Neural cell (in vitro differentiated cells): ENCODE data around the gene NDOR1. TPM values are rescaled to one million over a fixed set of nuclear protein-coding genes. Genes with fewer than 3 reads are reported as not detected.

ENCODE experiments used
- H2AFZ ChIP-seq: fragments of 200-600, 300-800 bp; sonication (generic), shearing (Covaris generic); 2 replicates; pipeline ENCODE4 v1.6.0; 2014; ENCODE audit warnings: low read depth, mild to moderate bottlenecking, antibody characterized with exemption, low read length, moderate library complexity
- H3F3A ChIP-seq: fragments of 200-600 bp; shearing (Covaris generic); 2 replicates; pipeline ENCODE4 v1.6.1; 2016; ENCODE audit warnings: mild to moderate bottlenecking, moderate library complexity, mixed read lengths, antibody characterized with exemption, low read length; ENCODE audit not compliant: insufficient read depth, poor library complexity, severe bottlenecking
- H3K27ac ChIP-seq: fragments of 200-600, 300-800 bp; sonication (generic), shearing (Covaris generic); 2 replicates; pipeline ENCODE4 v1.5.1; 2014; ENCODE audit warnings: mild to moderate bottlenecking, low read length, moderate library complexity
- H3K27me3 ChIP-seq: fragments of 300-800, 200-600 bp; sonication (generic), shearing (Covaris generic); 2 replicates; pipeline ENCODE4 v1.6.0; 2014; ENCODE audit warnings: mild to moderate bottlenecking, low read depth, low read length, moderate library complexity; ENCODE audit not compliant: insufficient read depth
- H3K36me3 ChIP-seq: fragments of 300-800, 200-600 bp; sonication (generic), shearing (Covaris generic); 2 replicates; pipeline ENCODE4 v1.5.1; 2014; ENCODE audit warnings: mild to moderate bottlenecking, antibody characterized with exemption, low read length, moderate library complexity; ENCODE audit not compliant: insufficient read depth
- H3K4me2 ChIP-seq: fragments of 300-800, 200-600 bp; sonication (generic), shearing (Covaris generic); 2 replicates; pipeline ENCODE4 v1.6.0; 2014; ENCODE audit warnings: mild to moderate bottlenecking, low read length
- H3K4me3 ChIP-seq: fragments of 300-800, 200-600 bp; sonication (generic), shearing (Covaris generic); 2 replicates; pipeline ENCODE4 v1.5.1; 2014; ENCODE audit warnings: mild to moderate bottlenecking, low read length, moderate library complexity
- H3K79me2 ChIP-seq: fragments of 200-600 bp; shearing (Covaris generic); replicated peaks from 2 replicates; pipeline ENCODE4 v1.6.0; 2014; ENCODE audit warnings: mild to moderate bottlenecking, low read length, moderate library complexity; ENCODE audit not compliant: insufficient read depth
- H3K9ac ChIP-seq: fragments of 300-800, 200-600 bp; sonication (generic), shearing (Covaris generic); 2 replicates; pipeline ENCODE4 v1.6.1; 2016; ENCODE audit warnings: mild to moderate bottlenecking, low read length, mixed read lengths
- H3K9me2 ChIP-seq: fragments of 200-600 bp; shearing (Covaris generic); 2 replicates; pipeline ENCODE4 v1.6.1; 2016; ENCODE audit warnings: mild to moderate bottlenecking, low read length, mixed read lengths; ENCODE audit not compliant: insufficient read depth
- H3K9me3 ChIP-seq: fragments of 200-600, 300-800 bp; sonication (generic), shearing (Covaris generic); 2 replicates; pipeline ENCODE4 v1.6.1; 2016; ENCODE audit warnings: mild to moderate bottlenecking, mixed run types, low read length, moderate library complexity, mixed read lengths
- H4K20me1 ChIP-seq: fragments of 200-600 bp; shearing (Covaris generic); 2 replicates; pipeline ENCODE4 v1.6.1; 2016; ENCODE audit warnings: mild to moderate bottlenecking, mixed run types; ENCODE audit not compliant: insufficient read depth
- CTCF ChIP-seq: fragments of 450-650 bp; IDR thresholded peaks from 2 replicates; pipeline ENCODE4 v1.5.1; 2014; ENCODE audit warnings: antibody characterized with exemption, mild to moderate bottlenecking, moderate library complexity; ENCODE audit not compliant: poor library complexity, severe bottlenecking
- EP300 ChIP-seq: fragments of 450-650 bp; conservative IDR thresholded peaks from 2 replicates; pipeline ENCODE4 v1.6.1; 2014; ENCODE audit warnings: antibody characterized with exemption, mild to moderate bottlenecking, moderate library complexity; ENCODE audit not compliant: poor library complexity, severe bottlenecking
- EZH2 ChIP-seq: fragments of 200-600, 300-800 bp; shearing (Covaris generic), sonication (generic); IDR thresholded peaks from 2 replicates; pipeline ENCODE4 v1.6.1; 2014; ENCODE audit warnings: antibody characterized with exemption, low read length, borderline replicate concordance, mild to moderate bottlenecking; ENCODE audit not compliant: insufficient read depth, poor library complexity, severe bottlenecking
- MXI1 ChIP-seq: fragments of 450-650 bp; conservative IDR thresholded peaks from 2 replicates; pipeline ENCODE4 v1.6.1; 2014; ENCODE audit warnings: antibody characterized with exemption, mild to moderate bottlenecking; ENCODE audit not compliant: poor library complexity, severe bottlenecking
- POLR2AphosphoS5 ChIP-seq: IDR thresholded peaks from 2 replicates; pipeline ENCODE4 v1.6.1; 2012
- RAD21 ChIP-seq: fragments of 450-650 bp; conservative IDR thresholded peaks from 2 replicates; pipeline ENCODE4 v1.6.1; 2014; ENCODE audit warnings: antibody characterized with exemption, mild to moderate bottlenecking, moderate library complexity
- REST ChIP-seq: IDR thresholded peaks from 2 replicates; pipeline ENCODE4 v1.6.1; 2012; ENCODE audit warnings: borderline replicate concordance
- SMC3 ChIP-seq: fragments of 450-650 bp; conservative IDR thresholded peaks from 2 replicates; pipeline ENCODE4 v1.6.1; 2014; ENCODE audit warnings: antibody characterized with exemption, mild to moderate bottlenecking, moderate library complexity; ENCODE audit not compliant: poor library complexity
- TAF1 ChIP-seq: IDR thresholded peaks from 2 replicates; pipeline ENCODE4 v1.6.1; 2012; ENCODE audit warnings: low read depth
- polyA plus RNA-seq: library from polyadenylated mRNA; depleted of rRNA; stranded (reverse); fragments of >200 nt; gene quantifications from 2 replicates; pipeline ENCODE4 v1.2.3, GENCODE V29; 2014

The NDOR1 gene
- polyA plus RNA-seq, 1 donor from 2014 or later: 18.2 TPM

DNA sequence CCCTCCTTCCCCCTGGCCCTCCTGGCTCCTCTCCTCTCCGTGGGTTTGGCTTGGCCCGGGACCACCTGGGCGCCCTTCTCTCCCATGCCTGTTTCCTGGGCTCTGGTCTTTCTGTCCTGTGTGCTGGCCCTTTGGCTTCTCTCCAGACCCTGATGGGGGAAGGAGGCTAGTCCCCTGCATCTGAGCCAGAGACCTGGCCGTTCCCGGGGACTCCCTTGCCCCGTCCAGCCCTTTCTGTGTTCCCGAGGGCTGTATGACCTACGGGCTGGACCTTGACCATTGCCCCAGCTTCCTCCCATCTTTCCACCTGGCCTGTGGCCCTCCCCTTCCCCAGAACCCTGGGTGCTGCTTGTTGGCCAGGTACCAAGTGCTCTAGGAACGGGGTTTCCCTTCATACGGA lies 58.0 kb downstream of the NDOR1 start:
- Histone ChIP-seq H4K20me1 (no peaks in the 10 kb centered on the region), H3K4me2 (no peak overlapping the region), H3K4me3 (no peak overlapping the region), H3K27me3 (no peaks in the 10 kb centered on the region), H3F3A (no peaks in the 10 kb centered on the region), H3K79me2 (no peaks in the 10 kb centered on the region), H3K9me2 (no peaks in the 10 kb centered on the region), H2AFZ (no peak overlapping the region), H3K9ac (no peak overlapping the region), H3K36me3 (no peaks in the 10 kb centered on the region), H3K9me3 (no peaks in the 10 kb centered on the region), H3K27ac (no peak overlapping the region)
- no peak for TF ChIP-seq MXI1
- no peak for TF ChIP-seq TAF1
- TF ChIP-seq CTCF: no peak
- TF ChIP-seq EP300: no peak
- TF ChIP-seq EZH2: no peak
- TF ChIP-seq RAD21: no peak
- no peak for TF ChIP-seq POLR2AphosphoS5
- TF ChIP-seq REST: no peak
- TF ChIP-seq SMC3: no peak

- no peaks in the 10 kb centered on the region for H3K36me3 ChIP-seq
Measured at GRCh38 chr9:137264067-137264466, 58.6 kb downstream of the NDOR1 start.

More at GRCh38 chr9:137264067-137264466, 58.6 kb downstream of the NDOR1 start:
- Histone ChIP-seq H3F3A (no peaks in the 10 kb centered on the region), H3K9me2 (no peaks in the 10 kb centered on the region), H4K20me1 (no peaks in the 10 kb centered on the region), H3K9ac (no peak overlapping the region), H3K27me3 (no peaks in the 10 kb centered on the region), H3K9me3 (no peaks in the 10 kb centered on the region), H3K27ac (no peak overlapping the region), H3K79me2 (no peaks in the 10 kb centered on the region), H3K4me2 (no peak overlapping the region), H3K4me3 (no peak overlapping the region), H2AFZ (no peak overlapping the region)
- no peak for TF ChIP-seq MXI1
- TF ChIP-seq SMC3: no peak
- TF ChIP-seq RAD21: no peak
- no peak for TF ChIP-seq EZH2
- no peak for TF ChIP-seq EP300
- TF ChIP-seq TAF1: no peak
- no peak for TF ChIP-seq POLR2AphosphoS5
